ENCODE measurements around the gene CCDC160. TPM values are rescaled to one million over a fixed set of nuclear protein-coding genes. Genes with fewer than 3 reads are reported as not detected.
"Not testable (repeated sequence)": the region's sequence is repeated elsewhere in the genome, so short reads cannot be mapped to it uniquely, and the experiment has no call there.

The CCDC160 gene
- total RNA-seq, 4 donors from 2014 or later: 0.25 to 2.1 (median 0.51) TPM

DNA sequence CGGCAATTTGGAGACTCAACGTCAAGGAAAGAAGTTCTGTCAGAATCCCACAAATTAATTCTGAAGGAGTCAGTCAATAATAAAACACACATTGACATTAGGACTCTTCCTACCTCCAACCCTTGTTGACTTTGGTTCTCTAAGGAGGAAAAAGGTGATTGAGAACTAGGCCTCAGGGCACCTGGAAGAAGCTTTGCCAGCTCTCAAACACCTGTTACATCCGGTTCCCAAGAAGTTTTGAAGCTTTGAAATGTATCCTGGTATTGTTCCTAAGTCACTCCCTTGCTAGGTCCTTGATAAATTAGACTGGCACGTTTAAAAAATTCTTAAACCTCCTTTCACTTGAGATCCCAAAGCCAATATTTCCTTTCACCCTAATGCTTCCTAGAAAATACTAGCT, 1.7 kb upstream of the CCDC160 start:
- intact Hi-C loops (cut with DNase I; ENCODE audit: low total_unique reads): no loop called here
- no peak overlapping the region for H3K4me3 ChIP-seq (ENCODE audit: low read depth, poor library complexity, severe bottlenecking)
- 62 to 66% methylated on average over 4 of the region's 4 CpGs for WGBS, 2 donors

DNA sequence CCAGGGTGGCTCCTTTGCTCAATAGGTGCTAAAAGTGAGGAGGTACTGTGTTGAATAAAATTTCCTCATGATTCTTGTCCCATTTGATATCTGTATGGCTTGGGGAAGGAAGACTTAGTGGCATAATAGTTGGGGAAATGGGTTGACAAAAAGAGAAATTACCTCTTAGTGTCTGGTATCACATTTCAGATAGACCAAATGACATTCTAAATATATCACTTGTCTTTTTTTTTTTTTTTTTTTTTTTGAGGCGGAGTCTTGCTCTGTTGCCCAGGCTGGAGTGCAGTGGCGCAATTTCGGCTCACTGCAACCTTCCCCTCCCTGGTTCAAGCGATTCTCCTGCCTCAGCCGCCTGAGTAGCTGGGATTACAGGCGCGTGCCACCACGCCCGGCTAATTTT, 1.2 kb downstream of the CCDC160 start:
- H3K4me3 ChIP-seq (ENCODE audit: low read depth, poor library complexity, severe bottlenecking); intact Hi-C loops (cut with DNase I; ENCODE audit: low total_unique reads); DNase-seq (ENCODE audit: low spot score in 2 of 2): not testable (repeated sequence)
- WGBS, 2 donors: 87 to 97% methylated on average over 3 to 9 of the region's 9 CpGs

More for the DNA sequence above, 1.7 kb upstream of the CCDC160 start:
- DNase-seq (ENCODE audit: low spot score in 2 of 2): no peak
- TF ChIP-seq, protein P1, sequence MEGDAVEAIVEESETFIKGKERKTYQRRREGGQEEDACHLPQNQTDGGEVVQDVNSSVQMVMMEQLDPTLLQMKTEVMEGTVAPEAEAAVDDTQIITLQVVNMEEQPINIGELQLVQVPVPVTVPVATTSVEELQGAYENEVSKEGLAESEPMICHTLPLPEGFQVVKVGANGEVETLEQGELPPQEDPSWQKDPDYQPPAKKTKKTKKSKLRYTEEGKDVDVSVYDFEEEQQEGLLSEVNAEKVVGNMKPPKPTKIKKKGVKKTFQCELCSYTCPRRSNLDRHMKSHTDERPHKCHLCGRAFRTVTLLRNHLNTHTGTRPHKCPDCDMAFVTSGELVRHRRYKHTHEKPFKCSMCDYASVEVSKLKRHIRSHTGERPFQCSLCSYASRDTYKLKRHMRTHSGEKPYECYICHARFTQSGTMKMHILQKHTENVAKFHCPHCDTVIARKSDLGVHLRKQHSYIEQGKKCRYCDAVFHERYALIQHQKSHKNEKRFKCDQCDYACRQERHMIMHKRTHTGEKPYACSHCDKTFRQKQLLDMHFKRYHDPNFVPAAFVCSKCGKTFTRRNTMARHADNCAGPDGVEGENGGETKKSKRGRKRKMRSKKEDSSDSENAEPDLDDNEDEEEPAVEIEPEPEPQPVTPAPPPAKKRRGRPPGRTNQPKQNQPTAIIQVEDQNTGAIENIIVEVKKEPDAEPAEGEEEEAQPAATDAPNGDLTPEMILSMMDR (IDR thresholded peaks at IDR 0.05): no peak
- TF ChIP-seq POLR2A (IDR thresholded peaks at IDR 0.05): no peak

DNA sequence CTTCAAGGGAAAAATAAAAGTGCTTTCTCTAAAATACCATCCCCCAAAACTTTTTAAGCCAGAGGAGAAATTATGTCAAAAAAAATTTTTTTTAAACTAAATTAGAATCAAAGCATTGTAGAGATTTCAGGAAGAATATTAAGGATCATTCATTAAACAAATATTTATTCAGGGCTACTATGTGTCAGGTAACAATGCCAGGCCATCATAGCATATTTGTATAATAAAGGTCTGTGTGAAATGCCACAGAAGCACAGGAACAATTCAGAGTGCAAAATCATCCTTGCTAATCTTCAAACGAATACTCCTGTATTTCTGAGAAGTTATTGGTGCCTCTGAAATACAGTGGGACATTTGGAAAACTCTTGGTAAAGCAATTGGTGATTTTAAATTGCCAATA, 2.0 kb downstream of the CCDC160 start:
- TF ChIP-seq POLR2A (IDR thresholded peaks at IDR 0.05): no peak
- TF ChIP-seq, protein P1 (IDR thresholded peaks at IDR 0.05): no peak
- 37 to 41% methylated on average over 1 of the region's 1 CpG for WGBS, 2 donors
- DNase-seq (ENCODE audit: low spot score in 2 of 2): no peak
- intact Hi-C loops (cut with DNase I; ENCODE audit: low total_unique reads): no loop called here
- H3K4me3 ChIP-seq (ENCODE audit: low read depth, poor library complexity, severe bottlenecking): no peak overlapping the region

GRCh38 chrX:134240209-134240608, 3.2 kb downstream of the CCDC160 start:
- WGBS, 2 donors: 41 to 67% methylated on average over 2 of the region's 2 CpGs
- no peak overlapping the region for H3K4me3 ChIP-seq (ENCODE audit: low read depth, poor library complexity, severe bottlenecking)
- DNase-seq (ENCODE audit: low spot score in 2 of 2): no peak
- TF ChIP-seq, protein P1 (IDR thresholded peaks at IDR 0.05): no peak
- TF ChIP-seq POLR2A (IDR thresholded peaks at IDR 0.05): no peak
- intact Hi-C loops (cut with DNase I; ENCODE audit: low total_unique reads): no loop called here

DNA sequence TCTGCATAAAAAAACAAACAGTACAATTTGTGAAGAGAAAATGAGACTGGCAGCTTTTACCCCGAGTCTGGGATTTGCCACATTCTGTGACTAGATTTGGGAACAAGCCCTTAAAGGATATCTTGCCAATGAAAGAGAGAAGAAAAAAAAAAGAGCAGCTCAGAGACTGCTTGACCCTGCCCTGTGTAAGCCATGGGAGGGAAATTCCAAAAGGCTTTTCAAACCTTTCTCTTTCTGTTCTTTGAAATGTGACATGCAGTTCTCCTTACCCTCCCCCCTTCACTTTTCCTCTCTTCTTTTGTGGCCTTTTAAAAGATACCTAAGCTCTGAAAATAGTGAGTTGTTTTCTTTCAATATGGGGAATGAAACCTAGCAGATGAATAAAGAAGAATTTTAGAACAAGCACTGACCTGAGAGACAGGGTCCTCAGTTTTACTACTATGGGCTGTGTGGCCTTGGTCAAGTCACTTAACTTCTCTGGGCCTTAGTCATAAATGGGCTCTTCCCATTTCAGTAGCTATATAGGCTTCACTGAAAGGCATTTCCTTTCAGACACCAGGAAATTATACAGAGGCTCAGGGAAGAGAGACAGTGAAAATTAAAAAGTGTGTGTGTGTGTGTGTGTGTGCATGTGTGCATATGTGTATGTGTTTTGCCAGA, 5.1 kb downstream of the CCDC160 start:
- TF ChIP-seq, protein P1 (IDR thresholded peaks at IDR 0.05): no peak
- TF ChIP-seq POLR2A (IDR thresholded peaks at IDR 0.05): no peak
- no peak overlapping the region for H3K4me3 ChIP-seq (ENCODE audit: low read depth, poor library complexity, severe bottlenecking)
- no peak for DNase-seq (ENCODE audit: low spot score in 2 of 2)
- WGBS, 2 donors: 13 to 26% methylated on average over 1 of the region's 1 CpG
- intact Hi-C loops (cut with DNase I; ENCODE audit: low total_unique reads): no loop called here

DNA sequence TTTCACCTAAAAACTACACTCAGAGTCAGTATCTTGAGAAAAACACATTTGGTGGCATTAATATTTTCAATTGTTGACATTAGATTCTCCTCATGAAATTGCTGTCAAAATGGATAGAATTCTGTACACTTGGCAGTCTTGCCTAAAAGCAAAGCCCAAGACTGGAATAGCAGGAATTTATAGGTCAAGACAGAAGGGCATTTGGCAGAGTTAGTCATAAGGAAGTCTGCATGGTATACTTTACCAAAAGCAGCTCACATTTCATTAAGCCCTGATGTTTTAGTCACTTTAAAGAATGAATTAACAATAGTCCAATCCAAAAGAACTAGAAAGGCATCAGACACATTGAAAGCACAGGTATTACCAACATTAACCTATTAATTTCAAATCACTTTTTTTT, 7.1 kb downstream of the CCDC160 start:
- no peak for DNase-seq (ENCODE audit: low spot score in 2 of 2)
- intact Hi-C loops (cut with DNase I; ENCODE audit: low total_unique reads): no loop called here
- no peak overlapping the region for H3K4me3 ChIP-seq (ENCODE audit: low read depth, poor library complexity, severe bottlenecking)

More for the DNA sequence above, 7.1 kb downstream of the CCDC160 start:
- TF ChIP-seq, protein P1 (IDR thresholded peaks at IDR 0.05): no peak
- TF ChIP-seq POLR2A (IDR thresholded peaks at IDR 0.05): no peak
